GM21367 (cell line): ENCODE results near the gene CAPN12.

ENCODE experiments used
- ATAC-seq: cut with Tn5 transposase; IDR thresholded peaks from one replicate; pipeline ENCODE4 v1.9.1; 2021; ENCODE audit not compliant: unreplicated experiment

CAPN12 gene

GRCh38 chr19:38698225-38699026 is 45.8 kb downstream of the CAPN12 start:
- ATAC-seq = no peak

- ATAC-seq = no peak
Measured at GRCh38 chr19:38697641-38698071, 46.6 kb downstream of the CAPN12 start.

DNA sequence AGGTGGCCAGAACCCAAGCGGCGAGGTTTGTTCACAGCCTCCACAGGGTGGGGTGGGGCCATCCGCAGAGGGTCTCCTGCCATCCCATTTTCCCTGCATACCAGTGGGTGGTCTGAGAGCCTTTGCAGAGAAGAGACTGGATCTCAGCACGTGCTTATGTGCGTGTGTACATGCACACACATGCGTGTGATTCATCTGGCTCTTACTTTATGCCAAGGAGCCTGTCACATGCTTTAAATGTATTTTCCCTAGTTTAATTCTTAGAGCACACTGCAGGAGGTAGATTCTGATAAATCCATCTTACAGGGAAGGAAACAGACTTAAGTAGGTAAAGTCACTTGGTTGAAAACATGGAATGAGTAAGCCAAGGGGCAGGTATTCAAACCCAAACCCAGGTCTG is 47.1 kb downstream of the CAPN12 start:
- ATAC-seq = no peak

DNA sequence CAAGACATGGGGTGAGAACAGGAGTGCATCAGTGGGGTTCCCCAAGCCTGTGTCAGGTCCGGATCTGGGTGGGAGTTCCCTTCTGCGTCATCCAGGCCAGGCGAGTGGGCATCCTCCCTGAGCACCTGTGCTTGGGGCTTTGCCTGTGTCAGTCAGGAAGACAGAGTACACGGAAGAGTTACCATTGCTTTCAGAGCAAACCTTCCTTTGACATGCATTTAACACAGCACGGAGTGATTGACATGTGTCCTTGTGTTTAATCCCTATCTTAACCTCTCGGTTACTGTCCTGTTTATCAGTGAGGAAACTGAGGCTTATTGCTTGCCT is 47.6 kb downstream of the CAPN12 start:
- ATAC-seq = no peak

DNA sequence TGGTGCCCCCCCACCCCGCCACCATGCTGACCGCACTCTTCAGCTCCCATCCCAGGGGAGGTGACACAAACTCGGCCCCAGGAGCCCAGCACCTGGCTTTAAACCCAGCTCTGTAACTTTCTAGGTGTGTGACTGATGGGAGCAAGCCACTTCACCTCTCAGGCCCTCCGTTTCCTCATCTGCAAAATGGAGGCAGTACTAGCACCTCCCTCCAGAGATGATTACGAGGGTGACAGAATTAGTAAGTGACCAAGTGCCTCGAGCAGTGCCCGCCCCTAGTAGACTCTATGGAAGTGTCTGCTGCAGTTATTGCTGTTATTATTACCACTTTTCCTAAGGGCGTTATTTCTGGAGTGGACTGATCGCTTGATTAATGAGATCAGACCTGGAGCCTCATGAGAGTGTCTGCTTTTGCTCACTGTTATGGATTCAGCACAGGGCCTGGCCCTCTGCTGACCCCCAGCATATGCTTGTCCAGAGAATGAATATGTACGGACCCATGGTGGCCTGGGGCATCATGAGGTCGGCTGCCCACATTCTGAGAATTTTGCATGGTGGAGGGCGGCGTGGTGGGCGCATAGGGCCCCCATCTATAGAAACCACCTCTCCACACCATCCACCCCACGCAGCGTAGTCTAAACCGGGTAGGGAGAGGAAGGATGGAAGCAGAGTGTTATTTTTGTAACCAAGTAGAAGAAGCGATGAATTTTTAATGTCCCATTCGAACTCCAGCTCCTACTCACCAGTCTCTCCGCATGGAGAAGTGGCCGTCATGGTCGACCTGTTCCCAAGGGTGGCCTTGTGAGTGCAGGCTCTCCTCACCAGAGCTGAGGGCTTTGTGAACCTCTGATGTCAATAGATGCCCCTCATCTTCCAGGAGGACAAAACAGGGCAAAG is 48.2 kb downstream of the CAPN12 start:
- no peak for ATAC-seq

DNA sequence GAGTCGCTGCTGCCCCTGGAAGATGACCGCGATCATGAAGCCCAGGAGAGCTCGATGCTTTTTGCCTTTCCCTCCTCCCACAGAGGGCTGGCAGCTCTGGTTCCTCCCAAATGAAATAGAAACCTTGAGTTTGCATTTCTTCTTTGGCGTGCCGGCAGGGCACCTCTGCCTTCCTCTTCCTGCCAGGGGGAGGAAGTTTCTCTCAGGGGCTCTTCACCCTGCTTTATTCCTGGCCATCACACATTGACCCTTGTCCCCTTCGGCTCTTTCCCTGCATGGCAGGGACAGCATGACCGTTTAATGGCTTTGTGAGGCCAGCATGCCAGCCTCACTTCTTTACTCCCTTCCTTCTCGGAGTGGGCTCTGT is 49.0 kb downstream of the CAPN12 start:
- no peak for ATAC-seq

DNA sequence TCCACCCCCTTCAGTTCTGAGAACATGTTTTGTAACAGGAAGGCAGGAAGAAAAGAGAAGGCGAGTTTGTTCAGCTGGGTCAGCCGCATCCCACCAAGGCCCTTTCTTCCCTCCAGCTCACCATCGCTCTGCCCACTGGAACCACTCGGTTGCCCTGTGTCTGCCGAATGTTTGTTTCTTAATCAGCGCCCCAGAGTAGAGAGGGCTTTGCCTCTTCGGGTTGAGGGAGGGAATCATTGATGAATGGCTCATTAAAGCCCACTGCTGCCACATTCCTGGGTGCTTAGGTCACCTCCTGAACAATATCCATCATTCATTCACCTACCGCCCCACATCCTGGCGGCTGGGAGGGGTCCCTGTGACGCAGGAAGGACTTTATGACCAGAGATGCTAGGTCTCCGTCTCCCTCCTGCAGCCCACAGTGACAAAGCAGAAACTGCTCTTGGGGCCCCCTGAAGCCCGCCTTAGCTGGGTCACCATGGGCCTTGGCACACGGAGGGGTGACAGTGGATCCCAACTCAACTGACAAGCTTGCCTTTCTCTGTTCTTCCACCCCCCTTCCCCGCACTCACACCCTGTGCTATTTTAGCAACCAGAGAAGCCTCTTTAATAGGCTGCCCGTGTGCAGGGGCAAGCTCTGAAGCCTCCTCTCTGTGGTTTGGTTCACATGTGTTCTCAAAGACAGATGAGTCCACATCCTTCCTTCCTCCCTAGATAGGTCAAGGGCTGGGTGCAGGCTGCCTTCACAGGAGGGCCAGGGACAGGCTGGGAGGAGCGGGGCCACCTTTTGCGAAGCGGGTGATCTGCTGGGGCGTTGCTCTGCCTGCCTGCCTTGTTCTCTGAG is 50.7 kb downstream of the CAPN12 start:
- no peak for ATAC-seq

GRCh38 chr19:38692458-38693379 is 51.6 kb downstream of the CAPN12 start:
- no peak for ATAC-seq

- no peak for ATAC-seq
Measured at GRCh38 chr19:38691938-38692457, 52.3 kb downstream of the CAPN12 start.

DNA sequence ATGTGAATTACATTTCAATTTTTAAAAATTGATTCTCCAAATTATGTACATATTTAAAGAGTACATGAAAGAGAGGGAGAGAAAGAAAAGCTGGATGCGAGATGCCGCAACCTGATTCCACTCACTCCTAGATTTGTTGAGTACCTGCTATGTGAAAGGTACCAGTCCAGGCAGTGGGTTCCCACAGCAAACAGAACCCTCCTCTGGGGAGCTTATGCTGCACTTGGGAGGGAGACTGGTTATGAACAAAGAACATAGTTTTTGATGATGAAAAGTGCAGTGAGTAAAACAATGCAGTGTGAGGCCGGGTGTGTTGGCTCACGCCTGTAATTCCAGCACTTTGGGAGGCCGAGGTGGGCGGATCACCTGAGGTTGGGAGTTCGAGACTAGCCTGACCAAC is 53.4 kb downstream of the CAPN12 start:
- no peak for ATAC-seq

DNA sequence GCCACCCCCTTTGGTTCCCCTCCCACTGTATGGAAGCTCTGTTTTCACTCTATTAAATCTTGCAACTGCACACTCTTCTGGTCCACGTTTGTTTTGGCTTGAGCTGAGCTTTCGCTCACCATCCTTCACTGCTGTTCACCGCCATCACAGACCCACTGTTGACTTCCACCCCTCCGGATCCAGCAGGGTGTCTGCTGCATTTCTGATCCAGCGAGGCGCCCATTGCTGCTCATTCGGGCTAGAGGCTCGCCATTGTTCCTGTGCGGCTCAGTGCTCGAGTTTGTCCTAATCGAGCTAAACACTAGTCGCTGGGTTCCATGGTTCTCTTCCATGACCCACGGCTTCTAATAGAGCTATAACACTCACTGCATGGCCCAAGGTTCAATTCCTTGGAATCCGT is 54.1 kb downstream of the CAPN12 start:
- no peak for ATAC-seq

GRCh38 chr19:38687837-38688378 is 56.4 kb downstream of the CAPN12 start:
- ATAC-seq = no peak

- no peak for ATAC-seq
Measured at GRCh38 chr19:38686530-38686888, 57.8 kb downstream of the CAPN12 start.

DNA sequence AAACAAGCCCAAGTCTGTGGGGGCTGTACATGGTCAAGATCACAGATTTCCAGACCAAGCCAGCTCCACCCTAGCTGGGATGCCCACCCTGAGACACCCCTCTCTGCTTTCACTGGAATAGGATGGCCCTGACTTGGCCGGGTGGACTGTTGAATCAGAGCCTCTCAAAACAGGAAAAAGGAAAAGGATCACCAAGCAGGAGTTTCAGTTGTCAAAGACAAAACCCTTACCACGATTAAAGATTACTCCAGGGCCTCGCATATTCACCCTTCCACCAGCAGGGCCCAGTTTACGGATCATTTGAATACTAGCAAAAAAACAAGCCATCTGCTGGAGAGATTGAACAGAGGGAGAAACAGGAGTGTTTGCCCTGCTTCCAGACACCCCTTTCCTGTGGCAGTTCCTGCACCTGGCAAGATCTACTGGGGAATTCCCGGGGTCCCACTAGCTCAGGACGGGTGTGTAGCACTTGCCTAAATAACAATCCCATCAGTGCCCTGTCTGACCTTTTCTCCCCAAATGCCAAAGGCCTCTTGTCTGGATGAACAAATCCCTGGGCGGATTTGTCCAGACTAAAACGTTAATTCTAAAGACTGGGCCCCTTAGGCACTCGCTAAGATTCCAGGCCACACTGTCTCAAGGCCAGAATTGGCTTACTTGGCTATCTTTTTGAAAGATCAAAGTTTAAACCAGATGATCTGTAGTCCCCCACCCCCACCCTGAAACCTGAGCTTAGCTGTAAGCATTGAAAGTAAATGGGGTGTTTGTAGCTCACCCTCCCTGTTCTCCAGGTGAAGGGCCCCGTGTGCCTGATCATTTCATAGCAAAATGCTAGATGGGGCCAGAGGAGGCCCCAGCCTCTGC is 58.4 kb downstream of the CAPN12 start:
- ATAC-seq = no peak

- no peak for ATAC-seq
Measured at GRCh38 chr19:38684862-38685665, 59.2 kb downstream of the CAPN12 start.

DNA sequence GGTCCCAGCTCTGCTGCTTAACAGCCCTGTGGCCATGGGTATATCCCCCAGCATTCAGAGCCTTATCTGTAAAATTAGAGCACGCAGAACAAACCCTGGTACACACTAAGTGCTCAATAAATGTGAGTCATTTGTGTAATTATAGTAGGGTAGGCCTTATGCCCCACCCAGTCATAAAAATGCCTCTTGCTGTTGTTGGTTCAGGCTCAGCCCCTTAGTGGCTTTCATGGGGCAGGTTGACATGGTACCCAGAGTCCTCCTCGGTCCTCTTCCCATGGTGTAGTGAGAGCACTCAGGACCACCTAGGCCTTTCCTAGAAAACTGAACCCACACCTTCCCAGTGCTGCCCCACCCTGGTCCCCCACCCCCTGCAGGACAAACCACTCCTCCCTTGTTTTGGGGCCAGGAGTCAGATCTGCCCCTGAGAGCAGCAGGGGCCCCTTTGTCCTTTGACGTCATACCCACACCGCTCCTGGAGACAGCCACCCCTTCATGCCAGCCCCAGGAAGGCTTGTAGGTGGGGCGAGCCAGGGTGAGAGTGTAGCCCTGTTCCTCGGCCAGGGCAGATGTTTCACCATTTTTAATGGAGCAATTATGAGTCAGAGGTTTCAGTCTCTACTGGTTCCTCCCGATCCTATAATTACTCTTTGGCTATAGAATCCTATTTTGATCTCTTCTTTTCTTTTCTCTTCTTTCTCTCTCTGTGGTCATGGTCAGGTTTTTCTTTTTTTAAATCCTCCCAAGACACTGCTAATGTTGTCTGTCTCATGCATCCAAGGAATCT is 60.0 kb downstream of the CAPN12 start:
- no peak for ATAC-seq

GRCh38 chr19:38683393-38684077 is 60.7 kb downstream of the CAPN12 start:
- ATAC-seq = no peak
